ENCODE data around the gene UBE2E1.
A peak's percentile ranks its signal among the peaks of the same experiment; 100 is the strongest.

The UBE2E1 gene

DNA sequence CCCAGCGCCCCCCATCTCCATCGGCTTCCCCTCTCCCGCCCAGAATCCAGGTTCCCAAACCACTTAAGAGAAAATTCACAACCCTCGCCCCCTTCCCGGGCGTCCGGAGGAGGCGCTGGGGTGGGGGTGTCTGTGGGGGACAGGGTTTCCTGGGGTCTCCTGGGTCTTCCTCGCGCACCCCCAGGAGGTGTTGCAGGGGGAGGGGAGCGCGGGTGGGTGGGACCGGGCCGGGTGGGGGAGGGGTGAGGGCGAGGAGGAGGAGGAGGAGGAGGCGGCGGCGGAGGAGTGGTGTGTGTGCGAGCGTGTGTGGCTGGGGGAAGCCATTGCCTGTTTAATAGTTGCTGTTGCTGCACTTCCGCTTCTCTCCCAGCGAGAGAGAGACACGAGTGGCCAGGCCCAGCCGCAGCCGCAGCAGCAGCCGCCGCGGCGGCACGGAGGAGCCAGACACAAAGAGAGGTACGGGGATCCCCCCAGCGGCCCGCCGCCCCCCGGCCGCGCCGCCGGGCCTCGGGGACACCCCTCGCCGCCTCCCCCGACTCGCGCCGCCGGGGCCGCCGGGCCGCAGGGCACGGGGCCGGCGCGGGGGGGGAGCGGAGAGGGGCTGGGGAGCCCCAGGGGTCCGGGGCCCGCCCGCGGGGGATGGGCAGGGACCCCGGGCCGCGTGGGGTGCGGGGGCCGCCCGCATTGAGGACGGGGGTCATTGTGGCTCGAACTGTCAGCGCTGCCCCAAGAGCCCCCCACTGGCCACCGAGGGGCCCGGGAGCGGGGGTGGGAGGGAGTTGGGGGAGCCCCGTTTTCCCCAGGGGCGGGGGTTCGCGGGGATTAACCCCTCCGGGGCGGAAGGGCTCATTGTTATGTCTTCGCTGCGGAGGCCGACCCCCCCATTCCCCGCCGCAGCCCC lies at the start of gene UBE2E1:
TSS of gene UBE2E1 (plus strand) at position 323 of the 901 bp plus-strand sequence. CDS start 1,315 bp downstream, outside the sequence.
- peak; percentile 28 for DNase-seq

GRCh38 chr3:23756206-23756840 lies 49.4 kb upstream of the UBE2E1 start:
- DNase-seq: no peak

- no peak for DNase-seq
Observed at GRCh38 chr3:23758253-23758838, 47.4 kb upstream of the UBE2E1 start.

DNA sequence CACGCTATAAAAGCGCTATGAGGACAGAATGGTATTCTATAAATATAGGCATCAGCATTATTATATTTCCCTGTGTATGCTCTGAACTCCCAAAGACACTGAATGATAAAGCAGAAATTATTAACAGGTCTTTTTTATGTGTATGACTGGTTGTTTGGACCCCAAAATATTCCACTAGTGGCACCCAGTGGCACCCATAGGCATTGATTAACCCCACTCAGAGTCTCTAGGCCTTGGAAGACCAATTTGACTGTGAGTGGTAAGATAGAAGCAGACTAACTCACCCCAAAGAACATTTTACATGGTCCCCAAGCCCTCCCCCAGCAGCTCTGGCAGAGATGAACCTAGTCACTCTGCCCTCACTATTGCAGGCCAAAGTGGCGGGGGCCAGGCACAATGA lies 45.4 kb upstream of the UBE2E1 start:
- DNase-seq: no peak

GRCh38 chr3:23760871-23761373 lies 44.8 kb upstream of the UBE2E1 start:
- no peak for DNase-seq

GRCh38 chr3:23761440-23761896 lies 44.3 kb upstream of the UBE2E1 start:
- DNase-seq: no peak

DNA sequence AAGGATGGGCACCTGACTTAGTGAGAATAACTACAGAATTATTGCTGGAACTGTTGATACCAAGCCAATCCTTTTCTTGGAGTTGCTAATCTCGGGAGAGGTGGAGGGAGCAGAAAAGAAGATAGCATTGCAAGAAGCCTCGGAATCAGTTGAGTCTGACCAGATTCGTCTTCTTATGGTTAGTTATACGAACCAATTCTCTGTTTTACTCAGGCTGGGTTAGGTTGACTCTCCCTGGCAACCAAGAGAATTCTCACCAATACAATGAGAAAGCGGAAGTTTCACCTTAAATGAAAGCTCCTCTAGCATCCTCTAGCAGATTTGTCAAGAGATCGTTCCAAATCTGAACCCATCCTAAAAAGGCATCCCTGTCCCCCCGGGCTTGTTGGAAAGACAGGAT lies 43.5 kb upstream of the UBE2E1 start:
- no peak for DNase-seq

DNA sequence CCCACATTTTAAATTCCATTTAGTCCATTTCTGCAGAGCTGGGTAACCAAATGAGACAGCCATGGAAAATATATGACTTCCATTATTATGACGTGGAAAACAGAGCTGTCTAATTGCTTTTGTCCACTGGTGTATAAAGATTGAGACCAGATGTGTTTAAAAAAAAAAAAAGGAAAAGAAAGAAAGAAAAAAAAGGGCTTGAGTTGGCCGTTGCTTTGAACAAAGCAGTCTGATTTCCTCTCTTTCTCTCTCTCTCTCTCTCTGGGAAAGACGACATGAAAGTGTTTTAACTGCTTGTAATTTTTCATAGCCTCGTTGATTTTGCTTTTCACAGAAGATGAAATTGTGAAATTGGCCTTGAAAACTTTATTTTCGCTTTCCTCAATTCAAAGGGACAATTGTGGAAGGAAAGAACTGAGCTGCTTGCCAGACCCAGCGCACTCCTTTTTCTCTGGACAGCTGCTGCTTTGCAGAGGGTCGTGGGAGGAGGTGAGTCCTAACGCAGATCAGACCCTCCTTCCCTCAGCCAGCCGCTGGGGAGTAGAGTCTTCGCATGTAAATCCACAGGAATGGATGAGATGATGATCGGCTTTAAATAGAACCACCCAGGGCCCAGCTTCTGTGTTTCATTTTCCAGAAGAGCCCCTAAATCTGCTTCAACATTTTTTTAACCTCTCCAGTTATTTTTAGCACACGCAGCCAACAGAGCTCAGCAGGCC lies 42.8 kb upstream of the UBE2E1 start:
- no peak for DNase-seq

GRCh38 chr3:23764407-23764806 lies 41.3 kb upstream of the UBE2E1 start:
- no peak for DNase-seq

GRCh38 chr3:23767546-23767945 lies 38.2 kb upstream of the UBE2E1 start:
- no peak for DNase-seq

GRCh38 chr3:23775254-23775909 lies 30.4 kb upstream of the UBE2E1 start:
- DNase-seq: no peak

- DNase-seq: peak; percentile 18
Observed at GRCh38 chr3:23776352-23776891, 29.3 kb upstream of the UBE2E1 start.

- DNase-seq: no peak
Observed at GRCh38 chr3:23778446-23778845, 27.3 kb upstream of the UBE2E1 start.

DNA sequence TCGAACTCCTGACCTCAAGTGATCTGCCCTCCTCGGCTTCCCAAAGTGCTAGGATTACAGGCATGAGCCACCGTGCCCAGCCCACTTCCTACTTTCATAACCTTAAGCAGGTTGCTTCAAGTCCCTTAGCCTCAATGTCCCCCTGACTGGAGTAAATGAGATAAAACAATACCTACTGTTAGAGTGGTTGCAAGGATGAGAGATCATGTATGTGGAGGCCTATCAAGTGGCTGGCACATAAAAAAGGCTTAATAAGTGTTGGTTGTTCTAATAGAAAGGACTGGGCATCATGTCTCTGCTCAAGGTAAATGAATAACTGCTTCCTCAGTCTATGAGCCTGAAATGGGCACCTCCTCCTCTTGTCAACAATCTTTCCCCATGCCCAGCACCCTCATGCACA lies 25.9 kb upstream of the UBE2E1 start:
- no peak for DNase-seq

DNA sequence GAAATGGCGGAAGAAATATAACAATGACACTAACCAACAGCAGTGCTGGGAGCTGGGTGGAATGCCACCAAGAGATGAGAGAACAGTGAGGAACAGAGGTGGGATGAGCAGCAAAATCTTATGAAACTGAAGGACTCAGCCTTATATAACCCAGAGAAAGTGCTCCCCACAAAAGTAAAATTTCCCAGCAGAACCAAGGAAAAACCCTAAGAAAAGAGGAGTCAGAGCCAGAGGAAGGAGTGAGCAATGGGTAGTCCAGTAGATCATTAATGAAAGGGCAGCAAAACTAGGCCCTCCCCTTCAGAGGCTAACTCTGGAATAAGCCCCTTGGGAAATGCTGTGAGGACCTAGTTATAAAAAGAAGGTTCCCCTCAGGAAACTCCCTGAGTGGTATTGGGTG lies 24.7 kb upstream of the UBE2E1 start:
- DNase-seq: no peak

DNA sequence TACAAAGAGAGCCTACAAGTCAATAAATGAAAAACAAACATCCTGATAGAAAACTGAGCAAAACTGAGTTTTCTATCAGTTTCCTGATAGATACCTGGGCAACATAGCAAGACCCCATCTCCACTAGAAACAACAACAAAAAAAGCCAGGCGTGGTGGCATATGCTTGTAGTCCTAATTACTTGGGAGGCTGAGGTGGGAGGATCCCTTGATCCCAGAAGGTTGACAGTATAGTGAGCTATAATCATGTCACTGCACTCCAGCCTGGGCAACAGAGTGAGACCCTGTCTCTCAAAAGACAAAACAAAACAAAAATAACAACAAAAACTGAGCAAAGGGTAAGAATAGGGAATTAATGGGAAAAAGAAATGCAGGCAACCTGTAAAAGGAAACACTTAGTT lies 23.9 kb upstream of the UBE2E1 start:
- no peak for DNase-seq

DNA sequence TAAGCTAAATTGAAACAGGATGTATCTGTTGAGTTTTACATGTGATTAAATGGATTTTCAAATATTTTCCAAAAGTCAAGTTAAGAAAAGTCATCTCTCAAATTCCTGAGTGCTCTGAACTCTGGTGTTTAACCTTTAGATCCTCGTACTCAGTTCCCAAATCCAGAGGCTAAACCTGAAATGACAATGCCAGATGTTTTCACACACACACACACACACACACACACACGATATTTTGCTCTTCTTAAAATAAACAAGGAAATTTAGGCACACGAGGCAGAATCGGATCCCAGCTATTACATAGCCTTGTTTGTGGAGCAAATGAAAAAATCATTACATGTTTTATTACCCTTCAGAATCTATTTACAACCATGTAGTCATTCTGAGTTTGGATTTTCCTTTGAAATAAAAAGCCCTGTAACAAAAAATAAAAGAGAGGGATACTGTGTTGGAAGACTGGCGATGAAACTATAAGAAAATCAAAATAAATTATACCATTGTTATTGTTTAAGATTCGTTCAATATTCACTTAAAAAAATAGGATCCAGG lies 20.6 kb upstream of the UBE2E1 start:
- DNase-seq: no peak

DNA sequence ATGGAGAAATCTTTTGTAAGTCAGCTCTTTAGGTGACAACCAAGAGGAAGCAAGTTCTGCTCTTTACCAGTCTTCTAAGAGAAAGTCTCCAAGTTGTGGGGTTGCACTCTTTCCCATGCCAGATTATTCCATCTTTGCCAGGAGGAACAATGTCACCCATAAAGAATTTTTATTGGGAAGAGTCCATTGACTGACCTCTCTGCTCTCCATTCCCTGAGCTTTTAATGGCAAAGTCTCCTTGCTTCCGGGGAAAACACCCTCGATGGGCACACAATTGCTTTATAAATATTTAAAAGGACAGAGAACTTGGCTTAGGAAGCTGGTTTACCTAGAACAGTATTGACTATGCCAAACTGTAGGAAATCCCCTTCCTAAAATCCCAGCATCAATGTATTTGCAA lies 19.9 kb upstream of the UBE2E1 start:
- no peak for DNase-seq

DNA sequence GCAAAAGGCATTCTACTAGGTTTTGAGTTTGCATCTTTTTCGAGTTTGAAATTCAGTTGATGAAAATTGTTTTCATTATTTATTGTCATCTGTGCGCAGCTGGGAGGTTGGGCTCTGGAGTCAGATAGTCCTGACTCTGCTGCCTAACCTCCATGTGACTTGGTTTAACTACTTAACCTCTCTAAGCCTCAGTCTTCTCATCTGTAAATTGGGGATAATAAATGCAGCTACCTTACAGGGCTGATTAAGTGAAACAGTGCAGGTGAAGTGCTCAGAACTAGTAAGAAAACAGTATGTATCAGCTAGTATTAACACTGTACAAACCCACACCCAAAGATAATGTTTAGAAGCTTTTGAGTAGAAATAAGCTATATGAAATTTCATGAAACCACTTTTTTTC lies 14.1 kb upstream of the UBE2E1 start:
- DNase-seq: no peak

DNA sequence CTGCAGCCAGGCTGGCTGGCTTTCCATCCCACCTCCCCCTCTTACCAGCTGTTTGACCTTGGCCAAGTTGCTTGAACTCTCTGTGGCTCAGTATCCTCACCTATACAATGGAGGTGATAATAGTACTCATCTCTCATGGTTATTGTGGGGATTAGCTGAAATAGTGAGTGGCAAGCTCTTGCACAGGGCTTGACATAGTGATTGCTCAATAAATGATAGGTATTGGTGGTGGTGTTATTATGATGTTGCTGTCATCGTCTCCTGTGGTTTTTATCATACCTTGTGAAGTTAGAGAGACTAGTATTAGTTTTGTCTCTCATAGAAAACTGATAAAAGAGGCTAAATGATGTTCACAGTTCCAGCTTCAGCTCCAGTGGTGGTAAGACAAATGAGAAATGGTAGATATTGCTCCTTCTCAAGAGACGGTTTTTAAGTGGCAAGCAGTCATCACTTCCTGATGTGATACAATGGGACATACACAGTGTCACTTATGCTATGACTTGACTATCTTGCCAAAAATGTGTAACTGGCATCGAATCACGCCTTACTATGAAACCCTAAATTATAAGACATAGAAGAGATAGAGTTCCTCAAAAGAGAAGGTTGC lies 12.1 kb upstream of the UBE2E1 start:
- DNase-seq: no peak

GRCh38 chr3:23795096-23795495 lies 10.7 kb upstream of the UBE2E1 start:
- no peak for DNase-seq
